GM12878 (cell line): ENCODE data around the gene XRCC6. TPM values are rescaled to one million over a fixed set of nuclear protein-coding genes. Genes with fewer than 3 reads are reported as not detected.

ENCODE experiments used
- BCLAF1 ChIP-seq: fragments of 450-650 bp; IDR thresholded peaks from 2 replicates; pipeline ENCODE4 v1.6.1; 2017; ENCODE audit warnings: antibody characterized with exemption, mild to moderate bottlenecking, moderate library complexity
- CUX1 ChIP-seq: IDR thresholded peaks from 2 replicates; pipeline ENCODE4 v1.6.1; 2012; ENCODE audit warnings: improper control_type of control experiment, low read depth, low read length; ENCODE audit not compliant: insufficient replicate concordance
- EED ChIP-seq: sonication (generic); IDR thresholded peaks from 2 replicates; pipeline ENCODE4 v1.6.1; 2016; ENCODE audit warnings: antibody characterized with exemption, low read depth
- FOXM1 ChIP-seq: IDR thresholded peaks from 2 replicates; pipeline ENCODE4 v1.6.1; 2012; ENCODE audit warnings: low read depth, mild to moderate bottlenecking, inconsistent platforms, low read length, moderate library complexity
- HSF1 ChIP-seq: fragments of 150-350 bp; IDR thresholded peaks from 2 replicates; pipeline ENCODE4 v1.6.1; 2014; ENCODE audit warnings: mild to moderate bottlenecking, low read depth, low read length
- PML ChIP-seq: IDR thresholded peaks from 2 replicates; pipeline ENCODE4 v1.6.1; 2012; ENCODE audit warnings: low read length, inconsistent platforms
- POLR2AphosphoS5 ChIP-seq: IDR thresholded peaks from 2 replicates; pipeline ENCODE4 v1.6.1; 2011; ENCODE audit warnings: mild to moderate bottlenecking, low read length, inconsistent platforms
- RB1 ChIP-seq: fragments of 450-650 bp; formaldehyde crosslinking; IDR thresholded peaks from 2 replicates; pipeline ENCODE4 v1.6.1; 2017; ENCODE audit warnings: mild to moderate bottlenecking, borderline replicate concordance
- SIN3A ChIP-seq: IDR thresholded peaks from 2 replicates; pipeline ENCODE4 v1.6.1; 2012; ENCODE audit warnings: low read depth, low read length, improper control_type of control experiment
- SIX5 ChIP-seq: IDR thresholded peaks from 2 replicates; pipeline ENCODE4 v1.6.1; 2011; ENCODE audit warnings: mild to moderate bottlenecking, low read depth, low read length, moderate library complexity; ENCODE audit not compliant: severe bottlenecking
- ZSCAN29 ChIP-seq: fragments of 450-650 bp; IDR thresholded peaks from 2 replicates; pipeline ENCODE4 v1.6.1; 2017; ENCODE audit warnings: mild to moderate bottlenecking, moderate library complexity
- polyA plus RNA-seq, 11 experiments: library from polyadenylated mRNA; depleted of rRNA in 4 of 11; unstranded in 6 of 11; stranded (reverse) in 5 of 11; fragments of >200 nt; fragmentation: Nextera tagmentation in 4 of 11; fragmentation: Illumina TruSeq in 1 of 11; extraction: Ambion mirVana in 4 of 11; extraction: Trizol in 1 of 11; gene quantifications; 1 replicate in 1 of 11; 2 replicates in 10 of 11; pipeline versions ENCODE4 v1.2.1 to v1.2.3, GENCODE V29; 2011 to 2016; ENCODE audit warnings: inconsistent platforms in 2 of 11, missing spikeins in 2 of 11, low read depth in 1 of 11
- total RNA-seq, 4 experiments: library from RNA; depleted of rRNA in 3 of 4; stranded (reverse); fragments of >200 nt in 3 of 4; fragmentation: Illumina TruSeq in 1 of 4; extraction: Trizol in 1 of 4; gene quantifications; 2 replicates each; pipeline versions ENCODE4 v1.2.1 to v1.2.3, GENCODE V29; 2013 to 2021
- TF ChIP-seq, protein P1 (sequence below): fragments of 450-650 bp; IDR thresholded peaks from 2 replicates; pipeline ENCODE4 v1.6.1; 2017; ENCODE audit warnings: mild to moderate bottlenecking, moderate library complexity
- TF ChIP-seq, protein P2 (sequence below): fragments of 450-650 bp; conservative IDR thresholded peaks from 2 replicates; pipeline ENCODE4 v1.6.1; 2017; ENCODE audit warnings: mild to moderate bottlenecking, moderate library complexity

XRCC6 gene
- total and polyA plus RNA-seq, 10 of the 15 experiments (the other 5 are each of a cell fraction or from before 2014, with no cell fraction given), result 186 to 718 (median 348) TPM

- TF ChIP-seq, protein P1, sequence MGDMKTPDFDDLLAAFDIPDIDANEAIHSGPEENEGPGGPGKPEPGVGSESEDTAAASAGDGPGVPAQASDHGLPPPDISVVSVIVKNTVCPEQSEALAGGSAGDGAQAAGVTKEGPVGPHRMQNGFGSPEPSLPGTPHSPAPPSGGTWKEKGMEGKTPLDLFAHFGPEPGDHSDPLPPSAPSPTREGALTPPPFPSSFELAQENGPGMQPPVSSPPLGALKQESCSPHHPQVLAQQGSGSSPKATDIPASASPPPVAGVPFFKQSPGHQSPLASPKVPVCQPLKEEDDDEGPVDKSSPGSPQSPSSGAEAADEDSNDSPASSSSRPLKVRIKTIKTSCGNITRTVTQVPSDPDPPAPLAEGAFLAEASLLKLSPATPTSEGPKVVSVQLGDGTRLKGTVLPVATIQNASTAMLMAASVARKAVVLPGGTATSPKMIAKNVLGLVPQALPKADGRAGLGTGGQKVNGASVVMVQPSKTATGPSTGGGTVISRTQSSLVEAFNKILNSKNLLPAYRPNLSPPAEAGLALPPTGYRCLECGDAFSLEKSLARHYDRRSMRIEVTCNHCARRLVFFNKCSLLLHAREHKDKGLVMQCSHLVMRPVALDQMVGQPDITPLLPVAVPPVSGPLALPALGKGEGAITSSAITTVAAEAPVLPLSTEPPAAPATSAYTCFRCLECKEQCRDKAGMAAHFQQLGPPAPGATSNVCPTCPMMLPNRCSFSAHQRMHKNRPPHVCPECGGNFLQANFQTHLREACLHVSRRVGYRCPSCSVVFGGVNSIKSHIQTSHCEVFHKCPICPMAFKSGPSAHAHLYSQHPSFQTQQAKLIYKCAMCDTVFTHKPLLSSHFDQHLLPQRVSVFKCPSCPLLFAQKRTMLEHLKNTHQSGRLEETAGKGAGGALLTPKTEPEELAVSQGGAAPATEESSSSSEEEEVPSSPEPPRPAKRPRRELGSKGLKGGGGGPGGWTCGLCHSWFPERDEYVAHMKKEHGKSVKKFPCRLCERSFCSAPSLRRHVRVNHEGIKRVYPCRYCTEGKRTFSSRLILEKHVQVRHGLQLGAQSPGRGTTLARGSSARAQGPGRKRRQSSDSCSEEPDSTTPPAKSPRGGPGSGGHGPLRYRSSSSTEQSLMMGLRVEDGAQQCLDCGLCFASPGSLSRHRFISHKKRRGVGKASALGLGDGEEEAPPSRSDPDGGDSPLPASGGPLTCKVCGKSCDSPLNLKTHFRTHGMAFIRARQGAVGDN, result no peak
- TF ChIP-seq FOXM1 (peak; percentile 77), HSF1 (no peak), SIX5 (no peak), PML (peak; percentile 88), SIN3A (no peak), RB1 (no peak), EED (peak; percentile 91), BCLAF1 (no peak), ZSCAN29 (no peak), CUX1 (no peak), POLR2AphosphoS5 (no peak)
- TF ChIP-seq, protein P2, sequence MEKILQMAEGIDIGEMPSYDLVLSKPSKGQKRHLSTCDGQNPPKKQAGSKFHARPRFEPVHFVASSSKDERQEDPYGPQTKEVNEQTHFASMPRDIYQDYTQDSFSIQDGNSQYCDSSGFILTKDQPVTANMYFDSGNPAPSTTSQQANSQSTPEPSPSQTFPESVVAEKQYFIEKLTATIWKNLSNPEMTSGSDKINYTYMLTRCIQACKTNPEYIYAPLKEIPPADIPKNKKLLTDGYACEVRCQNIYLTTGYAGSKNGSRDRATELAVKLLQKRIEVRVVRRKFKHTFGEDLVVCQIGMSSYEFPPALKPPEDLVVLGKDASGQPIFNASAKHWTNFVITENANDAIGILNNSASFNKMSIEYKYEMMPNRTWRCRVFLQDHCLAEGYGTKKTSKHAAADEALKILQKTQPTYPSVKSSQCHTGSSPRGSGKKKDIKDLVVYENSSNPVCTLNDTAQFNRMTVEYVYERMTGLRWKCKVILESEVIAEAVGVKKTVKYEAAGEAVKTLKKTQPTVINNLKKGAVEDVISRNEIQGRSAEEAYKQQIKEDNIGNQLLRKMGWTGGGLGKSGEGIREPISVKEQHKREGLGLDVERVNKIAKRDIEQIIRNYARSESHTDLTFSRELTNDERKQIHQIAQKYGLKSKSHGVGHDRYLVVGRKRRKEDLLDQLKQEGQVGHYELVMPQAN, result no peak
These were observed 17.2 kb upstream of the XRCC6 start (continued) for GRCh38 chr22:41603873-41604332.
